ENCODE measurements around the gene COL4A6.

COL4A6 gene

DNA sequence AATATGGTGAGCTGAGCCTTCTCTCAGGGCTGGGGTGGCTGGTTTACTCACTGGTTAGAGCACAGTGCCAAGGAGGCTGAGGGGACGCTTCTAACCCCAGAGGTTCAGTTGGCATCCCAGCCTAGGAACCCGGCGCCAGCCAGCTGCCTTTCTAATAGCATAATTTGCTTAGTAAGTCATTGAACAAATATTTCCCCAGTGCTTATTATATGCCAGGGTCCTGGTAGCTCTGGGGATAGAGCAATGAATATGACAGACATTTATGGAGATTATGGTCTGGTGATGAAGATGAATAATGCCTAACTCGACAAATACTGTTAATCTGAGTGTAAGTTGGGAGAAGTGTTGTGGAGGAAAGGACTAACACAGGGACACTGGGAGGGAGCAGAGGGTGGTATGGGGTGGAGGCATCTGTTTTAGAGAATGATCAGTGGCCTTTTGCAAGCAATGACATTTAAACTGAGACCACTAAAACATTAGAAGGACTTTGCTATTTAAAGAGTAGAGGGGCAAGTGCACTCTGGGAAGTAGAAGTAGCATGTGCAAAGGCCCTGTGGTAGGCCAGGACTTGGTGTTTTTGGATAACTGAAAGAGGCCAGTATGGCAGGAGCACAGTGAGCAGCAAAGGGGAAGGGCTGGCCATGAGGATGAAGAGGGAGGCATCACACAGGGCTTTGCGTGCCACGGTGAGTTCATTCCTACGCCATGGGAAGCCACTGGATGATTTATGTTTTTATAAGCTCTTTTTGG is 274.7 kb downstream of the COL4A6 start:
- Histone ChIP-seq H3K56ac (ENCODE audit: low read length) (no peak overlapping the region), H2BK15ac (replicated peaks; ENCODE audit: low read depth) (no peak overlapping the region), H2BK5ac (ENCODE audit: low read length) (no peak overlapping the region), H2BK120ac (ENCODE audit: low read depth, low read length) (no peak overlapping the region), H3K4me1 (ENCODE audit: control insufficient read depth, low read depth, low read length) (no peaks in the 10 kb centered on the region), H3K4me2 (ENCODE audit: low read length) (no peak overlapping the region), H3K23ac (ENCODE audit: low read length) (no peak overlapping the region), H3K18ac (ENCODE audit: low read length) (no peak overlapping the region), H3K4ac (ENCODE audit: low read depth, low read length) (no peak overlapping the region), H3K4me3 (ENCODE audit: low read length) (no peak overlapping the region), H3K36me3 (ENCODE audit: control insufficient read depth, insufficient read depth, low read length) (no peaks in the 10 kb centered on the region), H3K27ac (ENCODE audit: low read depth, low read length) (no peak overlapping the region), H3K79me1 (ENCODE audit: low read length) (no peaks in the 10 kb centered on the region), H3K9ac (ENCODE audit: low read length) (no peak overlapping the region), H3K27me3 (ENCODE audit: insufficient read depth, low read length, poor library complexity) (no peaks in the 10 kb centered on the region), H2AK5ac (ENCODE audit: low read length) (no peak overlapping the region), H3K79me2 (ENCODE audit: control insufficient read depth, insufficient read depth, low read length) (no peaks in the 10 kb centered on the region), H4K5ac (ENCODE audit: low read length) (no peak overlapping the region), H4K8ac (ENCODE audit: low read depth, low read length) (no peak overlapping the region)
- no peak for DNase-seq
- no CpG with 5 or more reads among the region's 7 CpGs for WGBS (ENCODE audit: extremely low coverage, insufficient coverage, low lambda C conversion rate)

DNA sequence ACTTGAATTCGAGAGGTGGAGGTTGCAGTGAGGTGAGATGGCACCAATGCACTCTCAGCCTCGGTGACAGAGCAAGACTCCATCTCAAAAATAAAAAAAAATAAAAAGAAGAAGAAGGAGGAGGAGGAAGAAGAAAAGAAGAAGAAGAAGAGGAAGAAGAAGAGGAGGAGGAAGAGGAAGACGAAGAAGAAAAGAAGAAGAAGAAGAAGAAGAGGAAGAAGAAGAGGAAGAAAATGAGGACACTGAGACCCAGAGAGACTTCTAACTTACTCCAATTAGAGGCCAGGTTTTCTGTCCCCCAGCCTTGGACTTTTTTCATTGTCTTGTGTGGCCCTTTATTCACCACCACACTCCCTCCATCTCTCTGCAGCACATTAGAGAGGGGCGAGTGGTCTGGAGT is 276.0 kb downstream of the COL4A6 start:
- Histone ChIP-seq H3K36me3 (ENCODE audit: control insufficient read depth, insufficient read depth, low read length) (no peaks in the 10 kb centered on the region), H2BK120ac (ENCODE audit: low read depth, low read length) (no peak overlapping the region), H3K9ac (ENCODE audit: low read length) (no peak overlapping the region), H3K56ac (ENCODE audit: low read length) (no peak overlapping the region), H3K4me1 (ENCODE audit: control insufficient read depth, low read depth, low read length) (no peaks in the 10 kb centered on the region), H3K4me3 (ENCODE audit: low read length) (no peak overlapping the region), H2BK5ac (ENCODE audit: low read length) (no peak overlapping the region), H2AK5ac (ENCODE audit: low read length) (no peak overlapping the region), H3K23ac (ENCODE audit: low read length) (no peak overlapping the region), H3K27ac (ENCODE audit: low read depth, low read length) (no peak overlapping the region), H3K79me1 (ENCODE audit: low read length) (no peaks in the 10 kb centered on the region), H3K27me3 (ENCODE audit: insufficient read depth, low read length, poor library complexity) (no peaks in the 10 kb centered on the region), H3K18ac (ENCODE audit: low read length) (no peak overlapping the region), H4K8ac (ENCODE audit: low read depth, low read length) (no peak overlapping the region), H4K5ac (ENCODE audit: low read length) (no peak overlapping the region), H3K4me2 (ENCODE audit: low read length) (no peak overlapping the region), H2BK15ac (replicated peaks; ENCODE audit: low read depth) (no peak overlapping the region), H3K4ac (ENCODE audit: low read depth, low read length) (no peak overlapping the region), H3K79me2 (ENCODE audit: control insufficient read depth, insufficient read depth, low read length) (no peaks in the 10 kb centered on the region)
- no CpG with 5 or more reads among the region's 4 CpGs for WGBS (ENCODE audit: extremely low coverage, insufficient coverage, low lambda C conversion rate)
- no peak for DNase-seq

DNA sequence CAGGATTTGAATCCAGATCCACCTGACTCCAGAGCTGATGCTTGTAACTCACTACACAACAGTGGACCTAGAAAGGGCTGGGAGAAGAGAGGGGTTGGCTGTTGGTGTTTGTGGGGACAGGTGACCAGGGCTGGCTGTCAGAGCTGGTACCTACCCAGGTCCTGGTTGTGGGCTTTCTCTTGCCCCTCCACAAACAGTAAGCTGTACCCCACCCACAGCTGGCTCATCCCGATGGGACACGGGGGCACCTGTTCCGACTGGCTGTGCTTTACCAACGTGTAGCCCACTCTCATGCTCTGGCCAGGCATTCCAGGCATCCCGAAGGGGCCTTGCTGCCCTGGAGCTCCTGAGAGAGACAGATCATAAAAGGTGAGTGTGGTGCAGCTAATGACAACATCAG is 277.9 kb downstream of the COL4A6 start:
- Histone ChIP-seq H3K4me1 (ENCODE audit: control insufficient read depth, low read depth, low read length) (no peaks in the 10 kb centered on the region), H2BK5ac (ENCODE audit: low read length) (no peak overlapping the region), H3K79me2 (ENCODE audit: control insufficient read depth, insufficient read depth, low read length) (no peaks in the 10 kb centered on the region), H3K18ac (ENCODE audit: low read length) (no peak overlapping the region), H3K36me3 (ENCODE audit: control insufficient read depth, insufficient read depth, low read length) (no peaks in the 10 kb centered on the region), H4K8ac (ENCODE audit: low read depth, low read length) (no peak overlapping the region), H3K27ac (ENCODE audit: low read depth, low read length) (no peak overlapping the region), H3K27me3 (ENCODE audit: insufficient read depth, low read length, poor library complexity) (no peaks in the 10 kb centered on the region), H3K79me1 (ENCODE audit: low read length) (no peaks in the 10 kb centered on the region), H3K9ac (ENCODE audit: low read length) (no peak overlapping the region), H2AK5ac (ENCODE audit: low read length) (no peak overlapping the region), H3K23ac (ENCODE audit: low read length) (no peak overlapping the region), H3K4ac (ENCODE audit: low read depth, low read length) (no peak overlapping the region), H2BK120ac (ENCODE audit: low read depth, low read length) (no peak overlapping the region), H2BK15ac (replicated peaks; ENCODE audit: low read depth) (no peak overlapping the region), H3K56ac (ENCODE audit: low read length) (no peak overlapping the region), H4K5ac (ENCODE audit: low read length) (no peak overlapping the region), H3K4me3 (ENCODE audit: low read length) (no peak overlapping the region), H3K4me2 (ENCODE audit: low read length) (no peak overlapping the region)
- WGBS (ENCODE audit: extremely low coverage, insufficient coverage, low lambda C conversion rate): no CpG with 5 or more reads among the region's 5 CpGs
- no peak for DNase-seq

DNA sequence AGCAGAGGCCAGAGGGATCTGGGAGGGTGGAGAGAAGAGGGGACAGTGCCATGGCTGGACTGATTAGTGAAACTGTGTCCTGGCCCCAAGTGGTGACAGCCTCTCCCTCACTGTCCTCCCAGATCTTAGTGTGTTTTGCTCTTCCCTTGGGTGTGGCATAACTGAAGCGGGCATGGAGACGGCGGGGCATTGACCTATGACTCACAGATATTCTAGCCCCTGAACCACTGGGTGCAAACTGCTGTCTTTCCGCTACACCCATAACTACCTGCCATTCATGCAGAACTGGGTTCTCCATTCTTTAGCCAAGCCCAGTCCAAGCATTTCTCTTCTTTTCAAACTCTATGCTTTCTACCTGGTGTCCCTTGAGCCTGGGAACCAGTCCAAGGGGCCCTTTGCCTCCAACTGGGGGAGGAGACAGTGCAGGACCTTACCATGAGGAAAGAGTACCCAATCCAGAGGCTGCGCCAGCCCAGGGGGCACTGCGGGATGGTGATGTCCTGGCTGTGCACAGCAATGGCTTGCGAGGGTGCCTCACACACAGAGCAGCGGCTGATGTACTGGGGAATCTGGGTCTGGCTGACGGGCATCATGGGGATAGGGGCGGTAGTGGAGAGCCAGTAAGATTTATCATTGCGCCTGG is 279.1 kb downstream of the COL4A6 start:
- no peak overlapping the region for H2BK5ac ChIP-seq (ENCODE audit: low read length)
- H3K18ac ChIP-seq (ENCODE audit: low read length): no peak overlapping the region
- H3K23ac ChIP-seq (ENCODE audit: low read length): no peak overlapping the region
- H2AK5ac ChIP-seq (ENCODE audit: low read length): no peak overlapping the region
- no peak overlapping the region for H2BK15ac ChIP-seq (replicated peaks; ENCODE audit: low read depth)
- H3K56ac ChIP-seq (ENCODE audit: low read length): no peak overlapping the region
- no peak overlapping the region for H3K27ac ChIP-seq (ENCODE audit: low read depth, low read length)
- no peak overlapping the region for H4K8ac ChIP-seq (ENCODE audit: low read depth, low read length)
- H3K4ac ChIP-seq (ENCODE audit: low read depth, low read length): no peak overlapping the region
- no peaks in the 10 kb centered on the region for H3K36me3 ChIP-seq (ENCODE audit: control insufficient read depth, insufficient read depth, low read length)
- no peak overlapping the region for H3K4me3 ChIP-seq (ENCODE audit: low read length)
- no peaks in the 10 kb centered on the region for H3K79me2 ChIP-seq (ENCODE audit: control insufficient read depth, insufficient read depth, low read length)
- H4K5ac ChIP-seq (ENCODE audit: low read length): no peak overlapping the region
- DNase-seq: no peak
- H3K4me1 ChIP-seq (ENCODE audit: control insufficient read depth, low read depth, low read length): no peaks in the 10 kb centered on the region
- no peak overlapping the region for H3K9ac ChIP-seq (ENCODE audit: low read length)
- no peaks in the 10 kb centered on the region for H3K27me3 ChIP-seq (ENCODE audit: insufficient read depth, low read length, poor library complexity)
- no CpG with 5 or more reads among the region's 11 CpGs for WGBS (ENCODE audit: extremely low coverage, insufficient coverage, low lambda C conversion rate)
- no peak overlapping the region for H3K4me2 ChIP-seq (ENCODE audit: low read length)
- no peaks in the 10 kb centered on the region for H3K79me1 ChIP-seq (ENCODE audit: low read length)
- H2BK120ac ChIP-seq (ENCODE audit: low read depth, low read length): no peak overlapping the region

DNA sequence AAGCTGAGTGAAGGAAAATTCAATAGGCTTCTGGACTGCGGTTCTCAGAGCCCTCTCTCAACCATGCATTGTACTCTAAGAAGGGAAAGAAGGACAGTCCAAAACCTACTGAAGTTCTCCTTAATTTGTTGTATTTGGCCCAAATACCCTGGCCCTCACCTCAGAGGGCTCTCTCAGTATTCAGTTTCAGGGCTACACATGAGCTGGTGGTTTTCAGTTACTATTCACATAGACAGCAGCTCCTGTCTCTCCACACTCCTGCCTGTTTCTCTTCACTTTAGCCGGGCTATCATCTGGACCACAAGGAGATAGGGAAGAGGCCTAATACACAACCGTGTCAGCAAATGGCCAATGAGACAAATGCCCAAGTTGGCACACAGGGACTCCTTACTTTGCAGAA is 280.6 kb downstream of the COL4A6 start:
- H2AK5ac ChIP-seq (ENCODE audit: low read length): no peak overlapping the region
- no CpG with 5 or more reads among the region's 3 CpGs for WGBS (ENCODE audit: extremely low coverage, insufficient coverage, low lambda C conversion rate)
- H3K27ac ChIP-seq (ENCODE audit: low read depth, low read length): no peak overlapping the region
- no peaks in the 10 kb centered on the region for H3K79me2 ChIP-seq (ENCODE audit: control insufficient read depth, insufficient read depth, low read length)
- H2BK5ac ChIP-seq (ENCODE audit: low read length): no peak overlapping the region
- H3K4me3 ChIP-seq (ENCODE audit: low read length): no peak overlapping the region
- no peak overlapping the region for H3K23ac ChIP-seq (ENCODE audit: low read length)
- H3K36me3 ChIP-seq (ENCODE audit: control insufficient read depth, insufficient read depth, low read length): no peaks in the 10 kb centered on the region
- no peak overlapping the region for H4K5ac ChIP-seq (ENCODE audit: low read length)
- peak; percentile 1 for DNase-seq
- H3K79me1 ChIP-seq (ENCODE audit: low read length): no peaks in the 10 kb centered on the region
- H3K56ac ChIP-seq (ENCODE audit: low read length): no peak overlapping the region
- H3K4ac ChIP-seq (ENCODE audit: low read depth, low read length): no peak overlapping the region
- H3K9ac ChIP-seq (ENCODE audit: low read length): no peak overlapping the region
- no peak overlapping the region for H2BK15ac ChIP-seq (replicated peaks; ENCODE audit: low read depth)
- H2BK120ac ChIP-seq (ENCODE audit: low read depth, low read length): no peak overlapping the region
- no peak overlapping the region for H3K18ac ChIP-seq (ENCODE audit: low read length)
- H3K4me2 ChIP-seq (ENCODE audit: low read length): no peak overlapping the region
- H3K27me3 ChIP-seq (ENCODE audit: insufficient read depth, low read length, poor library complexity): no peaks in the 10 kb centered on the region
- H3K4me1 ChIP-seq (ENCODE audit: control insufficient read depth, low read depth, low read length): no peaks in the 10 kb centered on the region
- H4K8ac ChIP-seq (ENCODE audit: low read depth, low read length): no peak overlapping the region

Measured in mesendoderm (in vitro differentiated cells).